GM19240 (cell line): ENCODE data around the gene HMCN2.
"Not testable (repeated sequence)": the region's sequence is repeated elsewhere in the genome, so short reads cannot be mapped to it uniquely, and the experiment has no call there.

Source experiments
- DNase-seq: peaks from one replicate; pipeline ENCODE4 v3.0.0; 2011; ENCODE audit warnings: low spot score; ENCODE audit not compliant: insufficient read length

The HMCN2 gene

GRCh38 chr9:130431536-130432303 lies 166.2 kb downstream of the HMCN2 start:
- DNase-seq, result no peak

- DNase-seq, result no peak
These were observed 166.8 kb downstream of the HMCN2 start for GRCh38 chr9:130432362-130432761.

- no peak for DNase-seq
These were observed 167.2 kb downstream of the HMCN2 start for GRCh38 chr9:130432796-130433167.

- peak; percentile 45 for DNase-seq
These were observed 167.8 kb downstream of the HMCN2 start for GRCh38 chr9:130433168-130433946.

- DNase-seq, result no peak
These were observed 168.3 kb downstream of the HMCN2 start for GRCh38 chr9:130433947-130434262.

GRCh38 chr9:130434656-130435055 lies 169.1 kb downstream of the HMCN2 start:
- not testable (repeated sequence) for DNase-seq

GRCh38 chr9:130437011-130437789 lies 171.6 kb downstream of the HMCN2 start:
- no peak for DNase-seq

GRCh38 chr9:130438382-130438981 lies 172.9 kb downstream of the HMCN2 start:
- DNase-seq, result no peak

GRCh38 chr9:130441031-130441430 lies 175.5 kb downstream of the HMCN2 start:
- DNase-seq, result no peak

- no peak for DNase-seq
These were observed 177.3 kb downstream of the HMCN2 start for GRCh38 chr9:130442746-130443455.

GRCh38 chr9:130443456-130443801 lies 177.9 kb downstream of the HMCN2 start:
- DNase-seq, result no peak

GRCh38 chr9:130443840-130444492 lies 178.4 kb downstream of the HMCN2 start:
- DNase-seq, result no peak

- DNase-seq, result no peak
These were observed 179.1 kb downstream of the HMCN2 start, which contains the start of gene ASS1 for GRCh38 chr9:130444565-130445221. Gene ASS1, plus strand, starts transcription at chr9:130444961. Its CDS starts 7,268 bp downstream, at chr9:130452229.

- DNase-seq, result no peak
These were observed 179.9 kb downstream of the HMCN2 start for GRCh38 chr9:130445268-130445983.

- no peak for DNase-seq
These were observed 180.7 kb downstream of the HMCN2 start for GRCh38 chr9:130446101-130446861.

GRCh38 chr9:130447193-130447816 lies 181.7 kb downstream of the HMCN2 start:
- no peak for DNase-seq

- no peak for DNase-seq
These were observed 182.6 kb downstream of the HMCN2 start for GRCh38 chr9:130448035-130448624.
